Activated CD8-positive, alpha-beta memory T cell treated with anti-CD3 and anti-CD28 coated beads, Interleukin-2, amount 50 U/mL, for 48 hours (primary cell): ENCODE data around the gene WNK1.
A peak's percentile ranks its signal among the peaks of the same experiment; 100 is the strongest.
"Not testable (repeated sequence)": the region's sequence is repeated elsewhere in the genome, so short reads cannot be mapped to it uniquely, and the experiment has no call there.

Experiments
- DNase-seq: peaks from one replicate; pipeline ENCODE4 v3.0.0-alpha.2; 2020

Gene WNK1

GRCh38 chr12:780750-781379 is 28.5 kb downstream of the WNK1 start:
- no peak for DNase-seq

DNA sequence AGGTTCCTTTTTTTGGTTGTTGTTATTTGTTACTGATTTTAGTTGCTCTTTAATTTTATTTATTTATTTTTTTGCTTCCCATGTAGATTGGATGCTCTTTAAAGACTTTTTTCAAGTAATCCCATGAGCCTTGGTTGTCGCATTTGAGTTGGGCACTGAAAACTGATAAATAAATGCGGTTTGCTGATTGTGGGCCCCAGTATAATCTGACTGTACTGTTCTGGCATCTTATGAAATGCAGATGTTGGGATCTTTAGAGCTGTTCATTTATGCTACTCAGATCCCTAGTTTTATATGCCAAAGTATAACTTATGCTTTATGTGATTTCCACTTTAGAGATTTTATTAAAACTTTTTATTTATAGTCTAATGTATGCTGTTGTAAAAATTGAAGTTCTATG is 33.3 kb downstream of the WNK1 start:
- DNase-seq: no peak

DNA sequence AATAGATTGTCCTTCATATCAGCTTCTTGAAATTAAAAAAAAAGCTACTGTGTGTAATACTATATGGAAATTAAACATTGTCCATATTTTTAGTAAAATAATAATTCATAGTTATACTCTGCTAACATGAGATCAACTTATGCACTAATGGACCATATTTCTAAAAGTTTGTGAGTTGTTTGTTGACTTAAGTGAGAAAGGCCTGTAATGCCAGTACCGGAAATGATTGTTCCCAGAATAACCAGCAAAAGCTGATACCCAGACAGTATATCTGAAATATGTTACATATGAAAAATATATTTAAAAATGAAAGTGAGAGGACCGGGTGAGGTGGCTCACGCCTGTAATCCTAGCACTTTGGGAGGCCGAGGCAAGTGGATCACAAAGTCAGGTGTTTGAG is 35.9 kb downstream of the WNK1 start:
- DNase-seq: no peak

DNA sequence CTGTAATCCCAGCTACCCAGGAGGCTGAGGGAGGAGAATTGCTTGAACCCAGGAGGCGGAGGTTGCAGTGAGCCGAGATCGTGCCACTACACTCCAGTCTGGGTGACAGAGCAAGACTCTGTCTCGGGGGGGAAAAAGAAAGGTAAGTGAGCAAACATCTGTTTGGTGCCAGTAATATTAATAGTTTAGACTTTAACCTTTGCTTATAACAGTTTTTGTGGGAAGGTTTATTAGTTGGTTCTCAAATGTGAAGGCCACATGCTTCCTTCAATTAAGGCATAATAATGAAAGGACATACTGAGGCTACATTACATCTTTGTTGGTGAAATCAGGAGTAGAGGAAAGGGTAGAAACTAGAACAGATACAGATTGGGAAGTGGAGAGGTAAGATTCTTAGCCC is 36.4 kb downstream of the WNK1 start:
- DNase-seq: not testable (repeated sequence)

DNA sequence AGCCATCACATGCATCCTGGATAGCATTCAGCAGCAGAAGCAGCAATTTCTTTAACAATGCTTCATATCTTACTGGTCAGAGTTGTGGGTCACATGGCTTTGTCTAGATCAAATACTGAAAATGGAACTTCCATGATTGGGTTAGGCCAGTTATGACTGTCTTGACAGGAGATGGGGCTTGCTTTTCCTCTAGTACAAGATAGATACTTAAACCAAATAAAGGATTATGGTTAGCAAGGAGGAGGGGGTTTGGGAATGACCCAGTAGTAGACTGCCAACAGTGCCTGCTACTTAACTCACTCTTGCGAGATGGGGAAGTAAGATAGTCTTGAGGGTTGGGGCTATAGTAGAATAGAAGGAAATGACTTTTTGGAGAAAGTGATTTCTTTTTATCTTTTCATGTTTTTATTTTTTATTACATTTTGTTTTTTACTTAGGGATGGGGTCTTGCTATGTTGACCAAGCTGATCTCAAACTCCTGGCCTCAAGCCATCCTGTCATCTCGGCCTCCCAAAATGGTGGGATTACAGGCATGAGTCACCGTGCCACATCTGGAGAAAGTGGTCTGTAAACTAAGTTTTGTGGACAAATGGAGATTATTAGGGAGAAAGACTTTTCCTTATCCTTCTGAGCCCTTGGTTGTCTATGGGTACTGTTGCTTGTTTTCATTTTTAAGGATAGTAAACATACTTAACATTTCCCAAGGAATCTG is 37.6 kb downstream of the WNK1 start:
- DNase-seq: no peak

DNA sequence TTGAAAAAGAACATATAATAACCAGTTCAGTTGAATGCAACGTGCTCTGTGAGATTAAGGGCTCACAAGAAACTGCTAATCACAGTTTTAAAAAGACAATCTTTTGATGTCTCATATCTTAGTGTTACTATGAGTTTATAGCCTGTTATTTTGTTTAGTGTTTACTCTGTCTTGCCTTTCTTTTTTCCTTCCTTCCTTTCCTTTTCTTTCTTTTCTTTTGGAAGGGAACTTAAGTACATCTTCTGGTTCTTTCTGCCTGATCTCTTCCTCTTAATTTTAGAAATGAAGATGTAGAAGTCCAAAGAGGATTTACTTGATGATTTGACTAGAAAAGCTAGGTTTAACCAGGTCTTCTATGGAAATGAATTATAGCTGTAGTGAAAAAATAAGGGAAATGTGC is 38.2 kb downstream of the WNK1 start:
- no peak for DNase-seq

GRCh38 chr12:793037-793436 is 40.7 kb downstream of the WNK1 start:
- no peak for DNase-seq

DNA sequence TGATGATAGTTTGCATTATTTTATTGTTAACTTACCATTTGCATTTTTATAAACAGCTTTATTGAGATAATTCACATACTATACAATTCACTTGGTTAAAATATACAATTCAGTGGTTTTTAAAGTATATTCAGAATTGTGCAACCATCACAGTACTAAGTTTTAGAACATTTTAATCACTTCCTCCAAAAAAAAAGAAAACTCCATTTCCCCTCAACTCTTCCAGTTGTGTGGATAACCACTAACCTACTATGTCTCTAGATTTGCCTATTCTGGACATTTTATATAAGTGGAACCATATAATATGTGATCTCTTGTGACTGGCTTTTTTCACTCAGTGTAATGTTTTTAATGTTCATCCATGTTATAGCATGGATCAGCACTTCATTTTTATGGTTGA is 41.3 kb downstream of the WNK1 start:
- DNase-seq: no peak

GRCh38 chr12:795305-795704 is 42.9 kb downstream of the WNK1 start:
- peak; percentile 69 for DNase-seq

DNA sequence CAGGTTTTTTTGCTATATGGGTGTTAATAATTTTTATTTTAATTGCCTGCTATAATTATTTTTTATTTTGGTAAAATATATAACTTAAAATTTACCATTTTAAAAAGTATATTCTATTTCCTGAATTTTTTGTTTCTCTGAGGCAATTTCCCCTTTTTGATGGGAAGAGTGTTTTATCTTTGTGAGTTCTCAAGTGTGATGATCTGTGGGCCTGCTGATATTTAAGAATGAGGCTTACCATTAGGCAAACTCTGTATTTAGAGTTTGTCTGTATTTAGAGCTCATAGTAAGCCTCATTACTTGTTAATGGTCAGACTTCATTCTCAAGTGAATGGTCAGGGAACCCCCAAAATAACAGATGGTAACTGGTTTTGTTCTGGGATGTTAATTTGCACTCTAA is 48.0 kb downstream of the WNK1 start:
- no peak for DNase-seq

- DNase-seq: no peak
These were observed 50.1 kb downstream of the WNK1 start for GRCh38 chr12:802242-803120.

GRCh38 chr12:805022-805632 is 52.7 kb downstream of the WNK1 start:
- DNase-seq: no peak

GRCh38 chr12:806200-806791 is 53.9 kb downstream of the WNK1 start:
- no peak for DNase-seq

DNA sequence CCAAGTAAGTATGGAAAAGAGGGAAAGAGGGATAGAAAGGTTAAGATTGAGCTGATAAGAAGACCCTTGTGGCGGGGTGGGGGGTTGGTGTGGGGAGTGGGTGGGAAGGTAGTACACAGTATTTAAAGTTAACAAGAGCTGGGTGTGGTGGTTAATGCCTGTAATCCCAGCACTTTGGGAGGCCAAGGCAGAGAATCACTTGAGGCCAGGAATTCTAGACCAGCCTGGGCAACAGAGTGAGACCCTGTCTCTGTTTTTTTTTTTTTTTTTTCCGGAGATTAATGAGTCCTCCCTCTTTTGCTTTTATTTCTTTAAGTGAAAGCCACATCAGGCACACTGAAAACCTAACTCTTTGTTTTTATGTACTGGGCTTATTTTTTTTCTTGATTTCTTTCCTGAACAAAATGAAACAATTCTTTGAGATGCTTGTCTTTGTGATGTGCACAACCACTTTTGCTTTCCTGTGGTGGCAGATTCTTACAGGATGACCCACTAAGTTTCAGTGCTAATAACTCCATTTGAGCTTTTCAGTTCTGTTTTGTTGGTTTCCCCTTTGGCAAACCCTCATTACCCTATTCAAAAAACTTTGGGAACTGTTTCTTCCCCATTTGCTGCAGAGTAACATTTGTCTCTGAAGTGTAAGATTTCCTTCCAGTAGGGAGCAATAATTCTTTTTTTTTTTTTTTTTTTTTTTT is 54.8 kb downstream of the WNK1 start:
- no peak for DNase-seq

DNA sequence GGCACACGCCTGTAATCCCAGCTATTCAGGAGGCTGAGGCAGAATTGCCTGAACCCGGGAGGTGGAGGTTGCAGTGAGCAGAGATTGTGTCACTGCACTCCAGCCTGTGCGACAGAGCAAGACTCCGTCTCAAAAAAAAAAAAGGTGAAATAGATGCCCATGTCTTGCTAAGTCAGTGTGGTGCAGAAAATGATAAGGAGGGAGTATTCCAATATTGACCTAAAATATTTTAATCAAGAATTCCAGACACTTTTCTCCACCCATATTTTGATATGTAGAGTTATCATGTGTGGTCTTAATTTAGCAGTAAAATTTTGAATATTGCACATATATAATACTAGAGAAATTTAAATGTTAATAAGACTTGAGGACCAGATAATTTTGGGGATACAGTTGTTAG is 57.7 kb downstream of the WNK1 start:
- DNase-seq: no peak

- no peak for DNase-seq
These were observed 58.5 kb downstream of the WNK1 start for GRCh38 chr12:810671-811415.

DNA sequence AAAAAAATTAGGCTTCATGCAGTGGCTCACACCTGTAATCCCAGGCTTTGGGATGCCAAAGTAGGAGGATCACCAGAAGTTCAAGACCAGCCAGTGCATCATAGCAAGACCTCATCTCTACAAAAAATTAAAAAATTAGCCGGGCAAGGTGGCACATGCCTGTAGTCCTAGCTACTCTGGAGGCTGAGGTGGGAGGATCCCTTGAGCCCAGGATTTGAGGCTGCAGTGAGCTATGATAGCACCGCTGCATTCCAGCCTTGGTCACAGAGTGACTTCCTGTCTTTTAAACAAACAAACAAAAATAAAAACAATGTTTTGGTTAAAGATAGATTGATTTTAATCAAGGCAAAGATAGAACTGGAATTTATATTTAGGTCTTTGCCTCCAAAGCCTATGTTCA is 60.6 kb downstream of the WNK1 start:
- no peak for DNase-seq

DNA sequence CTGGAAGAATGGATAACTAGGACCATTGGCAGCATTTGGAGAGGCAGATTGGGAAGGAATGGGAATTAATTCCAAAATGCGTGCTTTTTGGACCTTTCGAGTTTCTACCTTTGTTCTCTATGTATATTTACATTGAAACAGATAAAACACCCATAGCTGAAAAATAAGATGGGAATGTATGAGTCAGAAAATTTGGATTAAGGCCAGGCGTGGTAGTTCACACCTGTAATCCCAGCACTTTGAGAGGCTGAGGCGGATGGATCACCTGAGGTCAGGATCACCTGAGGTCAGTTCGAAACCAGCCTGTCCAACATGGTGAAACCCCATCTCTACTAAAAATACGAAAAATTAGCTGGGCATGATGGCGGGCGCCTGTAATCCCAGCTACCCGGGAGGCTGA is 65.1 kb downstream of the WNK1 start:
- DNase-seq: not testable (repeated sequence)

- no peak for DNase-seq
These were observed 65.7 kb downstream of the WNK1 start for GRCh38 chr12:817941-818600.

- no peak for DNase-seq
These were observed 66.4 kb downstream of the WNK1 start for GRCh38 chr12:818733-819132.

DNA sequence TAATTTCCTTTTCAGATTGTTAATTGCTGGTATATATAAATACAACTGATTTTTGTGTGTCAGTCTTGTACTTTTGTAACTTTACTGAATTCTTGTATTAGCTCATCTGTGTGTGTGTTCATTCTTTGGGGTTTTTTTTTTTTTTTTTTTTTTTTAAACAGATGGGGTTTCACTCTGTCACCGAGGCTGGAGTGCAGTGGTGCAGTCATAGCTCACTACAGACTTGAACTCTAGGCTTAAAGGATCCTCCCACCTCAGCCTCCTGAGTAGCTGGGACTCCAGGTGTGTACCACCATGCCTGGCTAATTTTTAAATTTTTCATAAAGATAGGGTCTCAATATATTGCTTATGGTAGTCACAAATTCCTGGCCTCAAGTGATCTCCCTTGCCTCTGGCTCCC is 68.0 kb downstream of the WNK1 start:
- DNase-seq: no peak
